Mesenchymal stem cell (in vitro differentiated cells and primary cell): ENCODE measurements around the gene ZNF79.

Source experiments
- DNase-seq: peaks from one replicate; pipeline ENCODE4 v3.0.0-alpha.2; 2013
- H2AFZ ChIP-seq: one replicate; pipeline ENCODE4 v1.6.1; 2013; ENCODE audit warnings: low read depth, mild to moderate bottlenecking, control low read depth, inconsistent platforms, low read length, moderate library complexity
- H2AK5ac ChIP-seq: 2 replicates; pipeline ENCODE4 v1.6.1; 2013; ENCODE audit warnings: low read length, moderate library complexity, mild to moderate bottlenecking, inconsistent platforms; ENCODE audit not compliant: severe bottlenecking
- H2BK120ac ChIP-seq: one replicate; pipeline ENCODE4 v1.6.1; 2013; ENCODE audit warnings: low read depth, mild to moderate bottlenecking, inconsistent platforms, low read length, moderate library complexity
- H2BK12ac ChIP-seq, 2 experiments: one replicate each; pipeline ENCODE4 v1.6.1; 2013; ENCODE audit warnings: inconsistent platforms in 2 of 2, low read length in 2 of 2, mild to moderate bottlenecking in 2 of 2, moderate library complexity in 2 of 2, control low read depth in 1 of 2
- H2BK15ac ChIP-seq: one replicate; pipeline ENCODE4 v1.6.1; 2013; ENCODE audit warnings: mild to moderate bottlenecking, low read depth, inconsistent platforms; ENCODE audit not compliant: poor library complexity, severe bottlenecking
- H2BK5ac ChIP-seq: 2 replicates; pipeline ENCODE4 v1.6.1; 2013; ENCODE audit warnings: low read depth, mild to moderate bottlenecking, low read length, control low read depth, inconsistent platforms; ENCODE audit not compliant: poor library complexity, severe bottlenecking
- H3K14ac ChIP-seq, 2 experiments: one replicate each; pipeline ENCODE4 v1.6.1; 2013; ENCODE audit warnings: inconsistent platforms in 2 of 2, low read length in 2 of 2, control low read depth in 1 of 2, mild to moderate bottlenecking in 1 of 2, moderate library complexity in 1 of 2
- H3K18ac ChIP-seq, 2 experiments: one replicate each; pipeline ENCODE4 v1.6.1; 2013; ENCODE audit warnings: inconsistent platforms in 2 of 2, low read length in 2 of 2, control low read depth in 1 of 2, low read depth in 1 of 2, mild to moderate bottlenecking in 1 of 2
- H3K23ac ChIP-seq, 2 experiments: one replicate each; pipeline ENCODE4 v1.6.1; 2013; ENCODE audit warnings: inconsistent platforms in 2 of 2, low read length in 2 of 2, mild to moderate bottlenecking in 2 of 2, moderate library complexity in 2 of 2, control low read depth in 1 of 2
- H3K27ac ChIP-seq: 2 replicates; pipeline ENCODE4 v1.5.1; 2013; ENCODE audit warnings: mild to moderate bottlenecking, moderate library complexity, low read length, control low read depth, inconsistent platforms; ENCODE audit not compliant: poor library complexity, severe bottlenecking
- H3K27me3 ChIP-seq, 2 experiments: 2 replicates each; pipeline versions ENCODE4 v1.6.1 to v1.7.0; 2013; ENCODE audit warnings: low read length in 2 of 2, mild to moderate bottlenecking in 2 of 2, moderate library complexity in 2 of 2, control low read depth in 1 of 2, inconsistent platforms in 1 of 2; ENCODE audit not compliant: control insufficient read depth in 1 of 2, insufficient read depth in 1 of 2
- H3K36me3 ChIP-seq, 2 experiments: 2 replicates each; pipeline versions ENCODE4 v1.6.1 to v1.7.0; 2013; ENCODE audit warnings: low read length in 2 of 2, control low read depth in 1 of 2, inconsistent platforms in 1 of 2, low read depth in 1 of 2, mild to moderate bottlenecking in 1 of 2; ENCODE audit not compliant: insufficient read depth in 2 of 2, control insufficient read depth in 1 of 2
- H3K4ac ChIP-seq, 2 experiments: one replicate each; pipeline ENCODE4 v1.6.1; 2013; ENCODE audit warnings: inconsistent platforms in 2 of 2, low read length in 2 of 2, mild to moderate bottlenecking in 2 of 2, moderate library complexity in 2 of 2, control low read depth in 1 of 2, low read depth in 1 of 2
- H3K4me1 ChIP-seq: 2 replicates; pipeline ENCODE4 v1.6.1; 2013; ENCODE audit warnings: low read depth, low read length, control low read depth; ENCODE audit not compliant: control insufficient read depth, insufficient read depth
- H3K4me2 ChIP-seq: 2 replicates; pipeline ENCODE4 v1.6.1; 2013; ENCODE audit warnings: low read length, mild to moderate bottlenecking, inconsistent platforms; ENCODE audit not compliant: poor library complexity, severe bottlenecking
- H3K4me3 ChIP-seq, 2 experiments: 2 replicates each; pipeline versions ENCODE4 v1.5.1 to v1.7.0; 2013; ENCODE audit warnings: low read length in 2 of 2, mild to moderate bottlenecking in 2 of 2, control low read depth in 1 of 2, low read depth in 1 of 2; ENCODE audit not compliant: insufficient read depth in 1 of 2
- H3K79me1 ChIP-seq: replicated peaks from 2 replicates; pipeline ENCODE4 v1.6.1; 2013; ENCODE audit warnings: mild to moderate bottlenecking, control low read depth, low read length, inconsistent platforms; ENCODE audit not compliant: poor library complexity, severe bottlenecking
- H3K9ac ChIP-seq: 2 replicates; pipeline ENCODE4 v1.7.0; 2013; ENCODE audit warnings: mild to moderate bottlenecking, low read length, moderate library complexity
- H3K9me3 ChIP-seq: 2 replicates; pipeline ENCODE4 v1.7.0; 2013; ENCODE audit warnings: mild to moderate bottlenecking, low read length; ENCODE audit not compliant: control insufficient read depth
- H4K8ac ChIP-seq: one replicate; pipeline ENCODE4 v1.6.1; 2013; ENCODE audit warnings: inconsistent platforms, mild to moderate bottlenecking, low read length, moderate library complexity
- H4K91ac ChIP-seq: one replicate; pipeline ENCODE4 v1.6.1; 2013; ENCODE audit warnings: mild to moderate bottlenecking, low read length, inconsistent platforms
- WGBS: methylation state at CpG from one replicate; pipeline ENCODE4 v1.1.7; 2013; ENCODE audit warnings: mixed read lengths; 5-methylcytosine and 5-hydroxymethylcytosine counted together

ZNF79 gene

DNA sequence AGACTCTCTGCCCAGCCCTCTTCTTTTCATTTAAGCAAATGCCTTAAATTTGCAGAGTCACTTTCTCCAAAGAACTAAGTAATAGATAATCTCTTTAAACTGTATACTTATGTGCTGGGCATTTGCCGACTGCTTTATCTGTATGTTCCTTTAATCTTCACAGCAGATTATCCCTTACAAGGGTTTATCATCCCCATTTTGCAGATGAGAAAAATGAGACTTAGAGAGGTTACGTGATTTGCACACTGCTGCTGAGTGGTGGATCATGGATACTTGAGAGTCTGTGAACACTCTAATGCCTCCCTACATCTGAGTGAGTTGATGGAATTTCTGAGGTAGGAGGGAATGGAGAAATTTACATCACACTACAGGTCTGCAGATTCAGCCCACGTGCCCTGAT lies 4.2 kb downstream of the ZNF79 start:
- Histone ChIP-seq H2BK120ac (no peak overlapping the region), H2BK12ac (no peak overlapping the region), H3K27ac (no peak overlapping the region), H2BK5ac (no peak overlapping the region), H3K79me1 (peaks cover 19% of the 10 kb centered on the region), H3K9me3 (no peaks in the 10 kb centered on the region), H3K36me3 (peaks cover 23 to 46% of the 10 kb centered on the region in 2 experiments), H3K18ac (no peak overlapping the region), H3K4ac (no peak overlapping the region), H3K4me3 (no peak overlapping the region), H3K4me1 (peaks cover 4% of the 10 kb centered on the region), H3K14ac (no peak overlapping the region), H3K23ac (no peak overlapping the region), H4K8ac (no peak overlapping the region), H3K4me2 (no peak overlapping the region), H2AK5ac (no peak overlapping the region), H4K91ac (no peak overlapping the region), H2BK15ac (no peak overlapping the region), H3K9ac (no peak overlapping the region), H3K27me3 (no peaks in the 10 kb centered on the region), H2AFZ (no peak overlapping the region)
- WGBS, result 100% methylated on average over 1 of the region's 3 CpGs
- no peak for DNase-seq

- Histone ChIP-seq H3K14ac (no peak overlapping the region), H3K18ac (no peak overlapping the region), H3K27ac (no peak overlapping the region), H2BK12ac (no peak overlapping the region), H2AK5ac (no peak overlapping the region), H3K79me1 (peaks cover 27% of the 10 kb centered on the region), H3K4me3 (no peak overlapping the region), H3K36me3 (peaks cover 39 to 65% of the 10 kb centered on the region in 2 experiments), H3K27me3 (no peaks in the 10 kb centered on the region), H3K4ac (no peak overlapping the region), H3K9ac (no peak overlapping the region), H2BK15ac (no peak overlapping the region), H3K4me1 (peaks cover 3% of the 10 kb centered on the region), H4K8ac (no peak overlapping the region), H3K9me3 (no peaks in the 10 kb centered on the region), H3K4me2 (no peak overlapping the region), H3K23ac (no peak overlapping the region), H2AFZ (no peak overlapping the region), H2BK120ac (no peak overlapping the region), H4K91ac (no peak overlapping the region), H2BK5ac (no peak overlapping the region)
- DNase-seq, result no peak
- WGBS, result 97% methylated on average over 8 of the region's 8 CpGs
Observed at GRCh38 chr9:127430415-127430814, 6.2 kb downstream of the ZNF79 start.

- no peak overlapping the region for H3K9ac ChIP-seq
- H3K9me3 ChIP-seq, result peaks cover 4% of the 10 kb centered on the region
- no peak overlapping the region for H2BK15ac ChIP-seq
- no peak overlapping the region for H3K14ac ChIP-seq
- H4K91ac ChIP-seq, result no peak overlapping the region
- no peak overlapping the region for H3K4me2 ChIP-seq
- H4K8ac ChIP-seq, result no peak overlapping the region
- no peak overlapping the region for H3K23ac ChIP-seq
- no peak overlapping the region for H3K18ac ChIP-seq
- no peak overlapping the region for H2BK12ac ChIP-seq
- H2AK5ac ChIP-seq, result no peak overlapping the region
- H3K4me3 ChIP-seq, result no peak overlapping the region
- no peaks in the 10 kb centered on the region for H3K27me3 ChIP-seq
- H3K79me1 ChIP-seq, result peaks cover 32% of the 10 kb centered on the region
- H2AFZ ChIP-seq, result no peak overlapping the region
- 83% methylated on average over 12 of the region's 12 CpGs for WGBS
- no peak overlapping the region for H3K4ac ChIP-seq
- no peak overlapping the region for H2BK5ac ChIP-seq
- no peaks in the 10 kb centered on the region for H3K4me1 ChIP-seq
- peaks cover 79 to 86% of the 10 kb centered on the region in 2 experiments for H3K36me3 ChIP-seq
- H3K27ac ChIP-seq, result no peak overlapping the region
- H2BK120ac ChIP-seq, result no peak overlapping the region
- DNase-seq, result no peak
Observed at GRCh38 chr9:127437497-127438264, 13.5 kb downstream of the ZNF79 start.

DNA sequence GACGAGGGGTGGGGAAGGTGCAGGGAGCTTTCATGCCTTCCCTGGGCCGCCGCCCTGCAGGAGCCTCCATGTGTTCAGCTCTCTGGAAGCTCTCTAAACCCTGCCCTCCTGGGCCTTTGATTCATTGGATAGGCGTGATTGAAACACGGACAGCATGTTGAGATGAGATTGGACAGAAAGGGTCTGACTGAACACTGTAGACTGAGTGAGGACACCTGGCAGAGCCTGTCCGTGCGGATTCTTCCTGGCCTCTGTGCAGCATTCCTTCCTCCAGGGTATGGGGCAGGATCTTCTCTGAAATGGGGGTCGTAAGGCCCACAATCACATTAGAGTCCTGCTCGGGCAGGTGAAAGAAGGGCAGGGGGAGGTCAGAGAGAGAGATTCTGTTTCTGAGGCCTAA lies 14.2 kb downstream of the ZNF79 start:
- no peak overlapping the region for H3K4me2 ChIP-seq
- H2AFZ ChIP-seq, result no peak overlapping the region
- peaks cover 81 to 87% of the 10 kb centered on the region in 2 experiments for H3K36me3 ChIP-seq
- H2AK5ac ChIP-seq, result no peak overlapping the region
- DNase-seq, result no peak
- no peak overlapping the region for H4K91ac ChIP-seq
- H3K4ac ChIP-seq, result no peak overlapping the region
- H3K27ac ChIP-seq, result no peak overlapping the region
- no peak overlapping the region for H2BK12ac ChIP-seq
- no peak overlapping the region for H2BK15ac ChIP-seq
- no peak overlapping the region for H3K18ac ChIP-seq
- peaks cover 11% of the 10 kb centered on the region for H3K9me3 ChIP-seq
- no peak overlapping the region for H3K14ac ChIP-seq
- H3K9ac ChIP-seq, result no peak overlapping the region
- no peak overlapping the region for H2BK120ac ChIP-seq
- H3K4me3 ChIP-seq, result no peak overlapping the region
- H4K8ac ChIP-seq, result no peak overlapping the region
- no peak overlapping the region for H2BK5ac ChIP-seq
- H3K23ac ChIP-seq, result no peak overlapping the region
- 98% methylated on average over 9 of the region's 9 CpGs for WGBS
- no peaks in the 10 kb centered on the region for H3K4me1 ChIP-seq
- H3K79me1 ChIP-seq, result peaks cover 31% of the 10 kb centered on the region
- no peaks in the 10 kb centered on the region for H3K27me3 ChIP-seq
